Hematopoietic multipotent progenitor cell (in vitro differentiated cells): Measurements from ENCODE around the gene ZFR2. TPM values are rescaled to one million over a fixed set of nuclear protein-coding genes. Genes with fewer than 3 reads are reported as not detected.

Experiments
- DNase-seq, 3 donors: peaks; one replicate each; pipeline ENCODE4 v3.0.0-alpha.2; 2011 to 2015; ENCODE audit warnings: low read depth in 2 of 3, low spot score in 2 of 3
- total RNA-seq: library from RNA; depleted of rRNA; stranded (reverse); fragments of >200 nt; gene quantifications from one replicate; pipeline ENCODE4 v1.2.3, GENCODE V29; 2012

ZFR2 gene
- total RNA-seq, 1 donor = under 0.01 TPM

DNA sequence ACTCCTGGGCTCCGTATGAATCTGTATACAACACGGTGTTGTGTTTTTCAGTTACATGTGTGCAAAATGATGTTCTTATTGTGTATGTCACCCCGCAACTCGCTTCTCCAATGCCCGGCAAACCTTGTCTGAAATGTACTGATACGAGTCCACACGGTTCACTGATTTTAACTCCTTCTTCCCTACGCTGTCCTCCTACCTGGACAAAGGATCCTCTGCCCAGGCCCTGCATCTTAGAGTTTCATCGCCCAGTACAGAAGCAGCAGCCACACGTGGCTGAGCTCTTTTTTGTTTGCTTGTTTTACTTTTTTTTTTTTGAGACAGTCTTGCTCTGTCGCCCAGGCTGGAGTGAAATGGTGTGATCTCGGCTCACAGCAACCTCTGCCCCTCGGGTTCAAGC, 28.9 kb downstream of the ZFR2 start:
- DNase-seq = no peak

DNA sequence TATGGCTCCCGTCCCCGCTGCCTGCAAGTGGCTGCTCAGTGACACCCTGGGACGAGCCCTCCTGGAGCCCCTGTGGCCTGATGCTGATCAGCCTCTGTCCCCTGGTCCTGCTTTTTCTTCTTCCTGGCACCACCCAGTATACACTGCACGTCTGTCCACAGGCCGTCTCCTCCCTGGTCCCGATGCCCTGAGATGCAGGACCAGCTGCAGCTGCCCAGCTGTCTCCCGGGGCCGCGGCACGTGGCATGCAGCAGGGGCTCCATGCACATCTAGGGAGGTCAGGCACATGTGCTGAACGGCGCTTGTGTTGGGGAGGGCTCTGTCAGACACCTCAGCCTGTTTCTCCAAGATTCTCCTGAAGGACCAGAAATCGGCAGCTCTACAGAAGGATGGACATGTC, 30.2 kb downstream of the ZFR2 start:
- DNase-seq = no peak

DNA sequence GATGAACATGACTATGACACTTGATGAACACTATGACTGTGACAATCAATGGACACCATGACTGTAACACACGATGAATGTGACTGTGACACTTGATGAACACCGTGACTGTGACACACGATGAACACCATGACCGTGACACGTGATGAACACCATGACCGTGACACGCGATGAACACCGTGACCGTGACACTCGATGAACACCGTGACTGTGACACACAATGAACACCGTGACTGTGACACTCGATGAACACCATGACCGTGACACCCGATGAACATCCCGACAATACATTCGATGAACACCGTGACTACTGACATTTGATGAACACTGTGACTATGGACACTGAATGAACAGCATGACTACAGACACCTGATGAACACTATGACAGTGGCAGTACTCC, 30.9 kb downstream of the ZFR2 start:
- no peak for DNase-seq

DNA sequence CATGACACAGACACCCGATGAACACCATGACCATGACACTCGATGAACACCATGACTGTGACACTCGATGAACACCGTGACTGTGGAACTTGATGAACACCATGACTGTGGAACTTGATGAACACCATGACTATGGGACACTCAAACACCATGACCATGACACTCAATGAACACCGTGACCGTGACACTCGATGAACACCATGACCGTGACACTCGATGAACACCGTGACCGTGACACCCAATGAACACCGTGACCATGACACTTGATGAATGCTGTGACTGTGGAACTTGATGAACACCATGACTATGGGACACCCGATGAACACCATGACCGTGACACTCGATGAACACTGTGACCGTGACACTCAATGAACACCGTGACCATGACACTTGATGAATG, 31.5 kb downstream of the ZFR2 start:
- no peak for DNase-seq

DNA sequence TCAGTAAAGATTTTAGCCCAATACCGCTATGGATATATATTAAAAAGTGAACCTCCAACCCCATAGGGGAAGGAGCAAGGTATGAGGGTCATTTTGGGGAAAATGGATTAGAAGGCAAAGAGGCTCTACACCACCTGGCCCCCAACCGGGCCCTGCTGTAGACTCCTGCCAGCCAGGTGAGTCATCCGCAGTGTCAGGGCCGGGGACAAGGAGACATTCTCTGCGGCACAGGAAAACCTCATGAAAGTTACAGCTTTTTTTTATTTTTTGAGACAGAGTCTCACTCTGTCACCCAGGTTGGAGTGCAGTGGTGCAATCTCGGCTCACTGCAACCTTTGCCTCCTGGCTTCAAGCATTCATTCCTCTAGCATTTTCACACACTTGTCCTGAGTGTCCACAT, 32.0 kb downstream of the ZFR2 start:
- no peak for DNase-seq

DNA sequence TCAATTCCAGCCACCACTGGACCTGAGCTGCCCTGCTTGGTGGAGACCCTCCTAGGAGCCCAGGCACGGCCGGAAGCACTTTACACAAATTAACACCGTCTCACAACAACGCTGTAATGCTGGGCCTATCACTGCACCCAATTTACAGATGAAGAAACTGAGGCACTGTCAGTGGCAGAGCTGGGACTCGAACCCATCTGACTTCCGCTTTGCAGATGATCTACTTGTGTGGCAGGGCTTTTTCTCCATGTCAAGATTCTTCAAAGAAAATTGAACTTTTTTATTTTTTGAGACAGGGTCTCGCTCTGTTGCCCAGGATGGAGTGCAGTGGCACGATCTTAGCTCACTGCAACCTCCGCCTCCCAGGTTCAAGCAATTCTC, 33.8 kb downstream of the ZFR2 start:
- no peak for DNase-seq

DNA sequence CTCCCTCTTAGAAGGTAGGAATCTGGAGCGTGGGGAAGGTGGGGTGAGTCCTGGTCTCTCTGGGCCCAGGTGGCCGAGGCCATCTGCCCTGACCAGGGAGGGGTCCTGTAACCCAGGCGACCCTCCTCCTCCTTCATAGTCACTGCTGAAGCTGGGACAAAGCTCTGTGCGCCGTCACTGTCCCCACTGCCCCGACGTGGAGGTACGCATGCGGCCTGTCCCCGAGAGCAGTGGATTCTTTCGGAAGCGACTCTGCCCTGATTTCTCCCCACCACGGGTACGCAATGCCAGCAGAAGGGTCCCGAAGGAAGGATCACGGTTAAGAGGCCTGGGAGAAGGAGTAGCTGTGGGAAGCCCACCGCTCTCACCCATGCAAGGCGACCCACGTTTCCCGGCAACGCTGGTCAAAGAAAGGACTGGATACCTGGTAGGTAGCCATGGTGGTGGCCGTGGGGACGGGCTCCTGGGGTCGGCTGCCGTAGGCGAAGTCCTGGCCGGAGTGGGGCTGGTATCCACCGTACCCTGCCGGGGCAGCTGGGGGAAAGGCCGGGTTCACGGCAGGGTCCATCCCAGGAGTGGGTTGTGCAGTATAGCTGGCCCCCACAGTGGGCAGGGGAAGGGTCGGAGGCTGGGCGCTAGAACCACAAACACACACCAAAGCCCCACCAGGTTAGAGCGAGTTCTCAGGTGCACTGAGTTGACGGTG, 34.3 kb downstream of the ZFR2 start:
- no peak for DNase-seq

DNA sequence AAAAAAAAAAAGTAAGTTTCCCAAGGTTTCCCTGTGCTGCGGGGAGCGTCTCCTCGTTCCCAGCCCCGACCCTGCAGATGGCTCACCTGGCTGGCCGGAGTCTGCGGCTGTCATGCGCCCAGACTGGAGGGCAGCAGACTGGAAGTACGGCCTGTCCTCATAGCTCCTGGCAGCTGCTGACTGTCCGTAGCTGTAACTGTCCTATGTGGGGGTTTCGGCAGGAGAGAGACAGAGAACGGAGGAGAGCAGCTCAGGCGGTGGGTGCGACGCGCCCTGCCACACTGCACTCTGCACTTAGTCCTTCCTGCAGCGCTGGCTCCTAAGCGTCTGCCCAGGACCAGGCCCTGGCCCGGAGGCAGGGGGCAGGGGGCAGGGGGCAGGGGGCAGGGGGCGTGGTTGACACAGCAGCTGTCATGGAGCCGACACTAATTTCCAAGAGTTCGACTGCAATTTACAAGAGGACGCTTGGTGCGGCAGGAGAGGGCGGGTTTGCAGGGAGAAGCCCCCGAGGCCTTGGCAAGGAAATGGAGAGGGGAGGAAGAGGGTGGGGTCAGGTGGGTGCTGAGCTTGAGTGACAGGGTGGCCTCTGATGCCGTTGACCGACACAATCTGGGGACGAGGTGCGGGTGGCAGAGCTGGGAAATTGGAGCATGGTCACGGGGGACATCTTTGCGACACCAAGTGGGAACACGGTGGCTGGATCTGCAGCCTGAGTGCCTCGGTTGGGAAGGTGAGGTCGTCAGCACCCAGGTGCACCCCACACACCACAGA, 35.1 kb downstream of the ZFR2 start:
- no peak for DNase-seq

DNA sequence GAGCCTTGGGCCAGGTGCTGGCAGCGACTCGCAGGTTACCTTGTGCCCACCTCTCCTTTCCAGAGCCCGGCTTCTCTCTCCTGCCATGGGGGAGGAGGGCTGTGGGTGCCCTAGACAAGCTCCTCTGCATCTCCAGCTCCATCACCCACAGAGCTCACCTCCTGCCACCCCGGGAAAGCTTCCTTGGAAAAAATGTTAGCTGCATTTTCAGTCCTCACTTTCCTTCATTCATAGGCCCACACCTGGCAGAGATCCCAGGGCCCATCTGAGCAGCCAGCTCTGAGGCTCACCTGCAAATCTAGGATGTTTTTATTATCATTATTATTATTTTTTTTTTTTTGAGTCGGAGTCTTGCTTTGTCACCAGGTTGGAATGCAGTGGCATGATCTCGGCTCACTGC, 36.8 kb downstream of the ZFR2 start:
- DNase-seq = no peak

DNA sequence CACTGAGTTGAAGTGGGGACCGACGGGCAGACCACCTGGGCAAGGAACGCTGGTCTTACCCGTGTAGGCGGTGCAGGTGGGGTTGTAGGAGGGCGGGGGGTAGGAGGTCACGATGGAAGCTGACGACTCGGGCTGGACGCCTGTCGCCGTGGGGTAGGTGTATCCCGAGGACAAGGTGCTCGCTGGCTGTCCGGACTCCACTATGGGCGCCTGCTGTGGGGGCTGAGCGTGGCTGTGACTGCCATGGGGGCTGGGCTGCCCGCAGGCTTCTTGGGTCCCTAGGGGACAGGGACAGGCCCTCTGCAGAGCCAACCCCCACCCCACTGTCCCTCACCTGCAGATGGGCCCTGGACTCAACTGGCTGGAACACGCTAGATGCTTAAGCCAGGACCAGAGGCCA, 37.2 kb downstream of the ZFR2 start:
- no peak for DNase-seq

DNA sequence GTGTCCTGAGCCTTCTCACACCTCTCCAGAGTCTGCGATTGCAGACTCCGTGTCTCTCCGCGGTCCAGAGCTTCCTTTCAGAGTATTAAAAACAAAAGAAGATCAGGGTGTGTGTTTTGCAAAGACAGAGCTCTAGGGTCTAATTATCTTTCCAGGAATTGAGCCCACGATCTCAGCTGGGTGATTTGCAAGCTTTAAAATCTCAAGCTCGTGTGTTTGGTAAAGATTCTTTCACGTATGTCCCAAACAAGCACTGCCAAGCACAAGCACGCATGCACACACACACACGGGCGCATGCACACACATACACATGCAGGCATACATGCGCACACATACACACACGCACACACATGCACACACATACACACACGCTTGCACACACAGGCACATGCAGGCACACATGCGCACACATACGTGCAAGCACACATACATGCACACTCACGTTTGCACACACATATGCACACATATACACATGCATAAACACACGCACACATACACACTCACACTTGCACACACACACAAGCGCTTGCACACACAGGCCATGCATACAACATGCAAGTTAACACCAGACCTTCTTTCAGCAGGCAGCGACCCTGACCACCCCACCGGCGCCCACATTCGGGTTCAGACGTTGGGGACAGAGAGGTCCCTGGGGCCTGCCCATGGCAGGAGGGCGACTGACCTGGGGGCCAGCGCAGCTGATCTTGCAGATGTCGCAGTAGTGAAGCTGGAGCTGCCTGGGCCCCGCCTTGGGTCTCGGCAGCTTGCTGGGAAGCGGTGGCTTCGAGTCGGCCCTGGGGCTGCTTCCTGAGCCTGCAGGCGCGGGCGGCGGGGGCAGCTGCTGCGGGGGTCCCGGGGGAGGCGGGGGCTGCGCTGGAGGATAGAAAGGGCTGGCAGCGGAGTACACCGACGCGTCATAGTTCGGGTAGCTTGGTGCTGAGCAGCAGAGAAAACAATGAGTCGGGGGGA, 37.9 kb downstream of the ZFR2 start:
- no peak for DNase-seq

DNA sequence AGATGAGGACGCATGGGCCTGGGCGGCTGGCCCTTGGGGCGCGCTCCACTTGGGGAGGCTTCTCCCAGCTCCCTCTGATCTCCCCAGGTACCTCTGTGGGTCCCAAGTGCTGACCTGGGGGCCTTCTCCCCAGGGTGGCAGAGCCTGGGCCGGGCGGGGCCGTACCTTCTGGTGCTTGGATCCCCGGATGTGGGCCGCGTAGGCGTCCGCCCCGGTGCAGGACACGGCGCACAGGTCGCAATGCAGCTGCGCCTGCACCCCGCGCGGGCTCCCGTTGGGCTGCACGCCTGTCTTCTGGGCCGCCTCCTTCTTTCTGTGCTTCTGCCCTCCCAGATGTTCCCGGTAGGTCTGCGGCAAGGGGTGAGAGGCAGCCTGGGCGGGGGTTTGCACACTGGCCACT, 41.5 kb downstream of the ZFR2 start:
- DNase-seq = no peak

DNA sequence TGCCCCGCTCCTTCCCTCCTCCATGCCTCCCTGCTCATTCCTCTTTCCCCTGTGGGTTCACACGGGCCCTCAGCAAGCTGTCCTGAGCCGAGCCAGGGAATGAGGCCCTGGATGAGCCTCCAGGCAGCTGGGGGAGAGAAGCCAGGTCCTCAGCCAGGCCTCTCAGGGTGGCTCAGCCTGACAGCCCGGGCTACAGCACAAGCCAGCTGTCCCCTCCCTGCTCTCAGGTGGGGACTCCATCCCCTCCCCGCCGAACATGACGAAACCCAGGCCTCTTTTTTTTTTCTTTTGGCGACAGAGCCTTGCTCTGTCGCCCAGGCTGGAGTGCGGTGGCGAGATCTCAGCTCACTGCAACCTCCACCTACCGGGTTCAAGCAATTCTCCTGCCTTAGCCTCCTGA, 42.7 kb downstream of the ZFR2 start:
- DNase-seq = no peak

DNA sequence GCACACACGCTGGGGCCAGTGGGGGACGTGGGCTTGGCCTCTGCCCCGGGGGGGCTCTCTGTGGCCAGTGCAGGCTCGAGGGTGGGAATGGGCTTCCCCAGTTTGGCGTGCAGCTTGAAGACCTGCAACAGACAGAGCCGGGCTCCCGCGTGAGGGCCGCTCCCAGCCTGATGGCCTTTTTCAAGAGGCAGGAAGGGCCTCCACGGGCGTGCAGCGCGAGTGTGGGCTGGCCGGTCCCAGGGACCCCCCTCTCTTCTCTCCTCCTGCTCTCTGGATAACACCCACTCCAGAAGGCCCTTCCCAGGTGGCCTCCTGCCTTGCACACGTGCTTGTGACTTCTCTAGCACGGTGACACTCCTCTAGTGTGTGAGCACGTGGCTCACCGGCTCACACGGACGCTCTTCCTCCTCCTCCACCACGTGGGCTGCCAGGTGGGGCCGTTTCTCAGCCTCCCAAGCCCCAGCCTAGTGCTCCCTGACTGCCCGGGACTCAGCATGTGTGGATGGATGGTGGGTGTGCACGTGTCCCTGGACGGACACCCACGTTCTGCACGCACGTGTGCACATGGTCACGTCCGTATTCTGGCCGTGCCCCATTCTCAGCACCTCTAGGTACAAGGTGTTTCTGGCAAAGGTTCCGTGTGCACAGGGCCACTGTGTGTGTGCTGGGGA, 43.4 kb downstream of the ZFR2 start:
- DNase-seq = no peak

DNA sequence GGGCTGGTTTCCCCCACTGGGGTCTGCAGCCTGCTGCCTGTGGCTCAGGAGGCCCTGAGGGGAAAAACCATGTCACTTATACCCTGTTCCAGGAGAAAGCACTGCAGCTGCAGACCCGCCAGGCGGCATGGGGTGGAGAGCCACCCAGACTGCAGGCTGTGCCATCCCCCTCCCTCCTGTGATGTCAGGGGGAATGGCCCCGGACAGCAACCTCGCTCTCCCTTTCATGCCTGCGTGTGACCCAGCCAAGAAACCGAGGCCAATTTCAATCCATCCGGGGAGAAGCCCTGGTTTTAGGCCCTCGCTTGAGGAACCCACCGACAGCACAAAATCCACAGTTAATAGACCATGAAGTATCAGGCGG, 45.5 kb downstream of the ZFR2 start:
- no peak for DNase-seq

DNA sequence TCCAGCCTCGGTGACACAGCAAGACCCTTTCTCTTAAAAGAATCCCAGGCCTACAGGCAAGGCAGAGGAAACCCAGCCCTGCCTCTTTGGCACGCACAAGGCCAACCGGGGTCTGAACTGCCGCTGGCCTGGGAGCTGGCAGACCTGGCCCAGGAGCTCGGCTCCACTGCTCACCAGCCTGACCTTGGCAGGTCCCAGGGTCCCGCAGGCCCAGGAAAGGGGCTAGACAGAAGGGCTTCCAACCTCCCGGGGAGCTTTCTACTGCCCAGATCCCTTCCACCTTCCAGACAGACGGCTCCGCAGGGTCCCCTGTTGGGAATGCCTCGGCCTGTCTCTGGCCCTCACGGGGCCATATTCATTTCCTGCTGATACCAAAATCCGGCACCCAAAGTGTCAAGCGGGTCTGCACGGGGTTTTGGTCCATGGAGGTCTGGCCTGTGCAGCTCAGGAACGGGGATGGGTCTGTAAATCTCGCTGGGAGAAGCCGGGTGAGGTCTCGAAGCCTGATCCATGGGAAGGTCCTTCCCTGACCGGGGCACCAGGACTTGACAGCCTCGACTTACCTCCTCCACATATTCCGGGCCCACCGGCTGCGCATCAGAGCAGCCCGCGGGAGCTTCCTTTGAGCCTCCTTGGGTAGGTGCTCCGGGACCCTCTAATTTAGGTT, 46.0 kb downstream of the ZFR2 start:
- no peak for DNase-seq

DNA sequence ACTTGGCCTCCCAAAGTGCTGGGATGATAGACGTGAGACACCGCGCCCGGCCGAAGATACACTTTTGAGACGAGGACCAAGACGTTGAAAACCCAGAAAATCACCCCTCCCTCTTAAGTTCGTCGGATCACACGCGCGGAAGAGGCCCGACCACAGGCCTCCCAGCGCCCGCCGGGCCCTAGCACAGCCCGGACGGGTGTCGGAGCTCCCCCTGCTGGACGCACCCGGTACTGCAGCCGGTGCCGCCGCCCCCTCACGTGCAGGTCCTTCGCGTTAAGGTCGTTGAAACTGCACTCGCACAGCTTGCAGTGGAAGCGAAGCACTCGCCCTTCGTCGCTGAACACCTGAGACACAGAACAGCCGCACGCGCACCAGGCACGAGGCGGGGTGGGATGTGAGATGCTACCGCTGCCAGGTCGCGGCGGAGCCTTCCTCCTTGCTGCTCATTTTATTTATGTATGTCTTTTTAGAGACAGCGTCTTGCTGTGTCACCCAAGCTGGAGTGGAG, 46.9 kb downstream of the ZFR2 start:
- peak; percentile 80 to 83 (median 82) for DNase-seq

DNA sequence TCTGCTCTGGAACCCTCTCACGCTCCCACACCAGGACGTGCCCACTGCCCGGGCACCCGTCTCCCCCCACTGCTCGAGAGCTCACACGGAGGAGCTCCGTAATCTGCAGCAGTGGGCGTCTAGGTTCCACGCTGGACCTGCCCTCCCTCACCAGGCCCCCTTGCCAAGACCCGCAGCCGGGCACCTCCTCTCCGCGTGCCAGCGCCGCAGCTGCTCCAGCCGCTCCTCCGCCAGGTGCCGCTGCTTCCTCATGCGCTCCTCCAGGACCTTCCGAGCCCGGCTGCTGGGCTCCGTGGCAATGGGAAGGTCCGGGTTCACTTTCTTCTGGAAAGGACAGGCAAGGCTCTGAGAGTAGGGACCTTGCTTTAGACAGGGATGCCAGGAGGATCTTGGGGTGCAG, 47.7 kb downstream of the ZFR2 start:
- no peak for DNase-seq

DNA sequence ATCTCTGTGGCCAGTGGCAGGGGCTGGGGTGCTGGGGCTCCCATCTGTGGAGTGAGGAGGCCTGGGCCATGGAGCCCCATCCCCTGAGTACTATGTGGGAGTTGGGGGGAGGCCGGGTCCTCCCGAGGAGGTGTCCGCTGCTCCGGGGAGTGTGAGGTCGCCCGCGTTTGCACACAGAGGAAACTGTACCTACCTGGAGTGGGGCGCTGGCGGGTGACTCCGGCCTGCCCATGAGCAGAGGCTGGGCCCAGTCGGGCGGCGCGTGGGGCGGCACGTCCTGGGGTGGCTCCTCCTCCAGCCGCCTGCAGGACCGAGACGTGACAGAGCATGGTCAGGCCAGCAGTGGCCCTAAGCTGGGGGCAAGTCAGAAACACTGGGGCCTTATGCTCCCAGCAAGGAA, 48.8 kb downstream of the ZFR2 start:
- no peak for DNase-seq

DNA sequence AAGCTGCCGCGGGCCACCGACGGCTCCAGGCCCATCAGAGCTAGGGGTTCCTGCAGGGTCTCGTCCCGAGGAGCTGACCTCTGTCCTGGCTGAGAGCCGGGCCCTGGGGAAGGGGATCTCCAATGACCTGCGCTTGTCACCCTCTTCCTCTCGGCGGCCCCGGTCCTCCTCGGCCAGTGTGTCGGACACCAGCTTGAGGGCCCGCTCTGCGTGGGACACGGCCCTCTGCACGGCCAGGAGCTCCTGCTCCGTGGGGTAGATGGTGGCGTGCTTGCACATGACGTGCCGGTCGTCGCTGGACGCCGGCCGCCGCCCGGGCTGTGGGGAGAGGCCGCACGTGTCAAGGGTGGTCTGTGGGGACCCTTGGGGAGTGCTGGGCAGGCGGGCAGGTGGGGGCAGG, 49.9 kb downstream of the ZFR2 start:
- DNase-seq = no peak
